ENCODE results near the gene COL8A1.

The COL8A1 gene

DNA sequence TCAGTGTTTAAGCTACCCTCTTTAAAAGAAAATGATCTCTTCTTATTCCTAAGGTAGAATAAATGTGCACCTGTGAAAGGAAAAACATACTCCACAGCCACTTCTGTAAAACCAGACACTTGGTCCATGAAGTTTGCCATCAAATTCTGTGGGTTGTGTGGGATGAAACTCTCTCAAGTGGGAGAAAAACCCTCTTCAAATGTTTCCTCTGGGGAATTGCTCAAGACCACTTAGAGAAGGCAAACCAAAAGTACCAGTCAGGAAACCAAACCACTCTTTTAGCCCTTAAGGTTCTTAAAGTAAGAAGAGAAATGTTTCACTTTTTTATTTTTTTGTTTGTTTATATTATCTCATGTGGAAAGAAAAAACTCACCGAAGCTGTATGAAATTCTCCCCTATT lies 1.2 kb downstream of the COL8A1 start:
- DNase-seq (ENCODE audit: low spot score), result no peak

- no peak for DNase-seq (ENCODE audit: low spot score)
Observed at GRCh38 chr3:99640214-99640851, 1.9 kb downstream of the COL8A1 start.

- DNase-seq (ENCODE audit: low spot score), result no peak
Observed at GRCh38 chr3:99641480-99641879, 3.1 kb downstream of the COL8A1 start.

- no peak for DNase-seq (ENCODE audit: low spot score)
Observed at GRCh38 chr3:99641982-99642381, 3.6 kb downstream of the COL8A1 start.

GRCh38 chr3:99644017-99644416 lies 5.6 kb downstream of the COL8A1 start:
- no peak for DNase-seq (ENCODE audit: low spot score)

DNA sequence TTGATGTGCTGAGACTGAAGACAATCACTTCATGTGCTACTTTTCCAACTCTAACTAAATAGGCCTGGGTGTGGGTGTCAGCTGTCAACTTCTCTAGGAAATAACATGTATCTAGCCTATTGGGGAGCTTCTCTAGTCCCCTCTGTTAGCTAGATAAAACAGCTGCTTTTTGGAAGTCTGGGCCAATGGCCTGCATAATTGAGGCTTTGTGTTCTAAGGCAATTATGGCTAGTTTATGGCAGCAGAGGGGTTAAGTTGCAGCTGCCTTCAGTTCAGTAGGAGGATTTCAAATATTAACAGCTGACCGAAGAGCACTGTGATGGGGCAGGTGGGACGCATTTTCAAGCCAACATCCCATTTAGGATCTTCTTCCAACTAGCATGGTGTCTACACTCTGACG lies 6.4 kb downstream of the COL8A1 start:
- DNase-seq (ENCODE audit: low spot score), result no peak

GRCh38 chr3:99645277-99646106 lies 7.1 kb downstream of the COL8A1 start:
- no peak for DNase-seq (ENCODE audit: low spot score)

- no peak for DNase-seq (ENCODE audit: low spot score)
Observed at GRCh38 chr3:99646107-99646435, 7.7 kb downstream of the COL8A1 start.

GRCh38 chr3:99647081-99647480 lies 8.7 kb downstream of the COL8A1 start:
- DNase-seq (ENCODE audit: low spot score), result no peak

GRCh38 chr3:99648101-99648500 lies 9.7 kb downstream of the COL8A1 start:
- no peak for DNase-seq (ENCODE audit: low spot score)

GRCh38 chr3:99648516-99648915 lies 10.1 kb downstream of the COL8A1 start:
- DNase-seq (ENCODE audit: low spot score), result no peak

- no peak for DNase-seq (ENCODE audit: low spot score)
Observed at GRCh38 chr3:99651531-99651930, 13.1 kb downstream of the COL8A1 start.

- DNase-seq (ENCODE audit: low spot score), result no peak
Observed at GRCh38 chr3:99656624-99657023, 18.2 kb downstream of the COL8A1 start.

DNA sequence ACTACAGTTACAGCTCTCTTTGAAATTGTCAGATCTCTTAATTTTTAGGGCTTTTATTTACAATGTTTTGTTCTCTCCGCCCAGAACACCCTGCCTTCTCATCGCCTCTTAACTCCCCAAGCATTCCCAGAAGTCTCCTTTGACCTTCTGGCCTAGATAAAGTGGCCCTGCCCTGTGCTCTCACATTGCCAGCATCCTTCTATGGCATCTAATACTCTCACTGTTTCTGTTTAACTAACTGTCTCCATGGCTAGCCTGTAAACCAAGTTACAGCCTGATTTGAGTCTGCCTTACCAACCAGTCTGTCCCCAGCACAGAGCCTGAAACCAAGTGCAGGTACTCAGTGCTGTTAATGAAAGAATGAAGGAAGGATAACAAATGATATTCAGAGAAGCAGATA lies 19.9 kb downstream of the COL8A1 start:
- no peak for DNase-seq (ENCODE audit: low spot score)

DNA sequence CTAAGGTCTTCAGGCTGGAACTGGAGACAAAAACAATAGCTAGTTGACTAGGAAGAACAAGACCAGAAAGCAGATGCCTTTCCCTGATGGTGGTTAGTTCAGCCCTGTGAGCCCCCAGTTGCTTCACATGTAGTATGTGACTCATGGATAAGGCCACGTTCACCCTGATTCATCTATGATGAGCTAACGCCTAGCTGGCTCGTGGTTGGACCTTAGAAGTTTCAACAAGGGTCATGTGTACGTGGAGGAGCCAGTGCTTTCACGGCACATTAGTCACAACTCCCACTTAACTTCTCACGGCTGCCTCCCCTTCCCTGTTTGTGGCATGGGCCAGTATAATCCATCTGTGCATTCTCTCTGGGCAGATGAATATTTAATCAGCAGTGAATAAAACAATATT lies 20.6 kb downstream of the COL8A1 start:
- DNase-seq (ENCODE audit: low spot score), result no peak

DNA sequence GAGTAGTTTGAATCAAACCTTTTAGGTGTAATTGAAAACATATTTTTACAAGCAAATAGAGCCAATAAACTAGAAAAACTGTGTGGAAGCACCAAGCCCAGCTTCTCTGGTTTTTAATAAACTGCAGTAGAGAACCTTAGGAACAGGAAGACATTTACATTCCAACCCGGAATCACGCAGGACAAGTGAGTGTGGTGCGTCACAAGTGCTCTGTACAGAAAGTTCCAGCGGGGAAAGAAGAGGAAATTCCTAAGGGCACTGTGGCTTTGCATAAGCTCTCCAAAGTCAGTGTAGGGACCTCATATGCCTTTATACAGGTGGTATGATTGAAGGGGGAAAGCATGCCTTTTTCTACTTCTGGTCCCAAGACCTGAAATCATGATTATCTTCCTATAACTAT lies 21.6 kb downstream of the COL8A1 start:
- DNase-seq (ENCODE audit: low spot score), result no peak

DNA sequence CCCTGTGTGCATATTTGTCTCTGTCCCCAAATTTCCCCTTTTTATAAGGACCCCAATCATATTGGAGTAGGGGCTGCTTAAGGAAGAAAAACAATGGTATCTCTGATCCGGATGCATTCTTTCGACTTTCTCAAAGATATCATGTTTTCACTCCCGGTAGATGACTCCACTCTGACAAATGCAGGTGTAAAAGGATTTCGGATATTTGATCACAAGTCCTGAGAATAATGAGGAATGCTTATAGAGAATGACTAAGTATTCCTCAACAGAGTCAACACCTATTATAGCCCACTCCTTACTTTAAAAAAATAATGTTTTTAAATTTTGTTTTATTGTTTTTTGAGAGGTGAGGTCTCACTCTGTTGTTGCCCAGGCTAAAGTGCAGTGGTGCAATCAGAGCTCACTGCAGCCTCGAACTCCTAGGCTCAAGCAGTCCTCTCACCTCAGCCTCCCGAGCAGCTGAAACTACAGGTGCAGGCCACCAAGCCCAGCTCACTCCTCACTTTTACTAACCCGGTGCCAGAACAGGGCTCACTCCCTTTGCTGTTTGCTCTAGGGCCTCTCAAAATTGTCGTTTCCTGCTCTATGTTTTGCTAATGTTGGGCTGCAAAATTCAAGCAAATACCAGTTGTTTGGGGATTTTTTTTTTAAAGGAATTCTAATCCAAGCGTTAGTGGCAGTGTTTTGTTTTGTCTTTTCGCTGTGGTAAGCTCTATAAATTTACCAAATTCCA lies 24.6 kb downstream of the COL8A1 start:
- DNase-seq (ENCODE audit: low spot score), result no peak

- DNase-seq (ENCODE audit: low spot score), result no peak
Observed at GRCh38 chr3:99663977-99664376, 25.6 kb downstream of the COL8A1 start.

DNA sequence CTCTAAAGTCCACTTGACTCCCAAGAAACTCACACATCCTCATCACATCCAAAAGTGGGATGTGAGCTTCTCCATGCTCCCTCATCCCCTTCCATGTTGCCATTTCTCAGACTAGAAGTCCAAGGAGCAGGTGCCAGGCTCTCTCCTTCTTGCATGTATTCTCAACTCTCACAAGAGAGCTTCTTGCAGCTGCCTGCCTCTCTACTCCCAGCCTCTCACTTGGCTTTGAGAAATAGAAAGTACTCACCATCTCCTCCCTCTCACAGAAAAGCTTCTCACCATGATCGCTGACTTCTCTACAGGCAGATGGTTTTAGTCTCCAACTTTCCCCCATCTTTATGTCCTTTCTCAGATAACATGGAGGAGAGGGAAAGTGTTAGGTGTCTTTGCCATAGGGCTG lies 26.6 kb downstream of the COL8A1 start:
- no peak for DNase-seq (ENCODE audit: low spot score)

DNA sequence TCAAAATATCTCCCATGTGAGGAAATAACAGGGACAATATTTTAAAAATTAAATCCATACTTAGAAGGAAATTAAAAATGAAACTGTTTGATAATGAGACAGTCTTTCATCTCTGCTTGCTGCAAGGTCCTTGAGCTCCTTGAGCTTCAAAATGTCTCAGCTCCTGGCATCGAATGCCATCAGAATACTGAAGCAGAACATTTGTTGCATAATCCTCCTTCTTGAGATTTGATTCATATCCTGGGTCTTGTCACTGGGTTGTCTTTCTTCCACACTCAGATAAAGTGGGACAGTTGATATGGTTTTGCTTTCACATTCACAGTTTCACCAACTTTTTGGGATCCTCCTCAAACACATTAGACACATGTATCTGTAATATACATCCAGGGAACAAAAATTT lies 27.8 kb downstream of the COL8A1 start:
- no peak for DNase-seq (ENCODE audit: low spot score)

DNA sequence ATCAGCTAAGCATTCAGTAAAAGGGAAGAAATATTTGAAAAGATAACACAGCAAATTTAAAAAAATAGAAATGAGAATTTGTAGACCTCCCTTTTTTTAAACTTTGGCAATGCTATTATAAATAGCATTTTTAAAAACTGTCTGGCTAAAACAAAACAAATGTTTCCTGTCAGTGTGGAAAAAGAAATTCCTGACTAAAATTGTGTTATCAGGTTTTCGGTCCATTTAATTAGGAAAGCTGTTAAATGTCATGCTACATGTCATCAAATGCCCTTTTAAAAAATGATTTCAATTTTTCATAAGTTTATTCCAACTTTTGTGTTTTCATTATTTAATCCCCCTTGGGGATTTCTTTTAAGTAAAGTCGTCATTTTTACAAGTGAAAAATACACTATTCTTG lies 29.6 kb downstream of the COL8A1 start:
- no peak for DNase-seq (ENCODE audit: low spot score)

DNA sequence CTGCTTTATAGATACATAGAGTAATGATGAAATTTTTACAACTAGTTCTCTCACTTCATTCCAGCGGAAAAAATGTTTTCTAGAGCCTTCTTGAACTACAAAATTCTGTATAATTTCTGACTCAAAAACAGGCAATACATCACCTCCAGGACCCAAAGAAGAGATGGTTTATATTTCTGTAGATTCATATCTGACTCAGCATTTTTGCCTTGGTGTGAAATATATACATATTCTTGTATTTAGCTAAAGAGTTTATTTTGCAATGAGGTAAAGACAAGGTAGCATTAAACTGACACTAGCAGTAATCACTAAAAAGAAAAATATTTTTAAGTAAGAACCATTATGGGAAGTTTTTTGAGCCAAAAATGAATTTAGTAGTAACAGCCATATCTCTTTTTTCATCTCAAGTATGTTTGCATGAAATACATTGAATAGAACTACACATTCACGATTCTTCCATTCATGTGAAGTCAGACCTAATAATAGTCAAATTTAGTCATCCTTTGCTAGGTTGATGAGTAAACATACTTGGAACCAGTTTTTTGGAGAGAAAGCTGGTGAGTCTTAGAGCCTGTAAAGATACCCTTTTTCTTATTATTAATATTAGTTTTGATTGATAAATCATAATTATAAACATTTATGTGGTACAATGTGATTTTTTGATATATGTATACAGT lies 31.6 kb downstream of the COL8A1 start:
- no peak for DNase-seq (ENCODE audit: low spot score)

- DNase-seq (ENCODE audit: low spot score), result no peak
Observed at GRCh38 chr3:99670556-99670950, 32.2 kb downstream of the COL8A1 start.

All from activated CD4-positive, alpha-beta T cell treated with anti-CD3 and anti-CD28 coated beads, Interleukin-2, Interleukin-4, amounts not matched to agents 100 ng/mL and 50 ng/mL, durations not matched to agents 16 hours and 8 hours (primary cell).